GM18951 (cell line): ENCODE results near the gene CACNB2.

Source experiments
- POLR2A ChIP-seq: IDR thresholded peaks from 4 replicates; pipeline ENCODE4 v1.6.1; 2011; ENCODE audit warnings: mild to moderate bottlenecking; ENCODE audit not compliant: insufficient read length, insufficient read depth; ENCODE audit errors: extremely low read depth
- in situ Hi-C: fragments of 300-500 bp; cut with MboI; formaldehyde crosslinking; loops from one replicate; pipeline ENCODE4 v1.12.0; 2022; ENCODE audit warnings: low sequenced_read_pairs, mixed read lengths, inconsistent platforms; ENCODE audit not compliant: unreplicated experiment

CACNB2 gene

DNA sequence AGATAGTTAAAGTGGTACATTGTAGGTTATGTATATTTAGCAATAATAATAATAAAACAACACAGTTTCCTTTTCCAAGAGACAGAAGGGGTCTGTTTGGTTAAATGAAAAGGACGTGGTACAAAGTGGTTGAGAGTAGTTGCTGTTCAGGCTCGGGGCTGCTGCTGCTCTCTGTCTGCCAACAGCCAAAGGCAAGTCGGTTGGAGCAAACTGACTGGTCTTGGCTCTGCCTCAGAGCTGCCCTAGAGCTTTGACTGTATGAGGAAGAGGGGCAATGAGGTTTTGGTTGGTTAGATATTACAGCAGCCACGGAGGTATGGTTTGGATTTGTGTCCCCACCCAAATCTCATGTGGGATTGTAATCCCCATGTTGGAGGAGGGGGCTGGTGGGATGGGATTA, 95.3 kb downstream of the CACNB2 start:
- TF ChIP-seq POLR2A: no peak
- in situ Hi-C loops: no loop called here

DNA sequence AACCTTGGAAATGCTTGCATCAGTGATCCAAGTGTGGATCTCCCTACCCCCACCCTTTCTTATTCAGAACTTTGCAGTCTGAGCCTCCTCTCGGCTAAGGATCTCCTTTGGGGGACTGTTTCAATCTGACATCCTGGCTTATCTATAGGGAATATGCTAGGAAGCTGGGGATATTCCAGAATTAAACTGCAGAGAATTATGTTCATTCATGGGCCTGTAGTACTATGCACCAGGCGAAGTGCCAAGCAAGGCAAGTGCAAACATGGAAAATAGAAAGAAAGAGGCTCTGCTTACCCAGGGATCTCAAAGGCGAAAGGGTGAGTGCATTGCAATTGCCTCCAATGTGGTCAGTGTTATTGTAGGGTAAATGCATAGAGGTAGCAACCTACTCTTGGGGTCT, 96.5 kb downstream of the CACNB2 start:
- in situ Hi-C loops: no loop called here
- no peak for TF ChIP-seq POLR2A

GRCh38 chr10:18238870-18239485, 98.8 kb downstream of the CACNB2 start:
- TF ChIP-seq POLR2A: no peak
- in situ Hi-C loops: no loop called here

DNA sequence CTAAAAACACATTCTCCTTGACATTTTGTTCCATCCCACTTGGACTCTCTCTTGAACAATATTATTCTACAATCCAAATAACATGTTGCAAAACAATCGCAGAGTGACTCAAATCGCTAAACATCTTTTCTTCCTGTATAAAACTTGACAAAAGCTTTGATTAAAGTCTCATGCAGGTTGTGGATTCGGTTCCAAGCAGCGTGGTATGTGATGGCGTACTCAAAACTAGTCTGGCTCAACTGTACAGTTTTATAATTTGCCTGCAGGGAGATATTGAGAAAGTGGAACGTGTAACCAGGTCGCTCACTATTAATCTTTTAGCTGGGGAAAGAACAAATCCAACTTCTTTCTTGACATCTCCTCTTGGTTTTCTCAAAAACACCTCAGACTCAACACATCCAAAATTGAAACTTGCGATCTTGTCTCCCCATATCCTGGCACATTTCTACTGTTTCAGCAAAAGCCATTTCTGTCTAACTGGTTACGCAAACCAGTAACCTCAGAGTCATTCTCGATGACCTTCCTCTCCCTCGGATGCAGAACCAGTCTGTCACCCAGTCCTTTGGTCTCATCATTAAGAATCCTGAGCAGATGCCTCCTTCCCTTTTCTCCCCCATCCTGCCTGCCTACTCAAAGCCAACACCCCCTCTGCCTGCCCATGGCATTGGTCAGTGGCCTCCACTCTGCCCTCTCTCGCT, 100.1 kb downstream of the CACNB2 start:
- in situ Hi-C loops: no loop called here
- no peak for TF ChIP-seq POLR2A

DNA sequence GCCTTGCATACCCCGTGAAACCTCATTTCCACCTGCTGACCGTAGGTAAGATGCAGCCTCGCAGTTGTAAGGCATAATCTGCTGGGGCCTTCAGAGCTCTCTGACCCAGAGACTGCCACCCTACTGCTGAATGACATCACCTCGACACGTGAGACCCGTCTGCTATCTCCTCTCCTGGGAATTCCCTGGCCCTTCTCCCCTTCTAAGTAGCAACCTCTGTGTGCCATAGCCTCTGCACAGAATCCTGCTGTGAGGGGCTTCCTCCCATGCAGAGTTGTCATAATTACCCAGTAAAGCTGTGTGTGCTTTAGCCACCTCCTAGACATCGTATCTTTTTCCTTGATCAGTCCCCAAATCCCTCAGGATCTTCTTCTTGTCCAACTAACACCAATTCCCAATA, 106.7 kb downstream of the CACNB2 start:
- in situ Hi-C loops: no loop called here
- TF ChIP-seq POLR2A: no peak

GRCh38 chr10:18252086-18252485, 111.9 kb downstream of the CACNB2 start:
- in situ Hi-C loops: no loop called here
- TF ChIP-seq POLR2A: no peak

DNA sequence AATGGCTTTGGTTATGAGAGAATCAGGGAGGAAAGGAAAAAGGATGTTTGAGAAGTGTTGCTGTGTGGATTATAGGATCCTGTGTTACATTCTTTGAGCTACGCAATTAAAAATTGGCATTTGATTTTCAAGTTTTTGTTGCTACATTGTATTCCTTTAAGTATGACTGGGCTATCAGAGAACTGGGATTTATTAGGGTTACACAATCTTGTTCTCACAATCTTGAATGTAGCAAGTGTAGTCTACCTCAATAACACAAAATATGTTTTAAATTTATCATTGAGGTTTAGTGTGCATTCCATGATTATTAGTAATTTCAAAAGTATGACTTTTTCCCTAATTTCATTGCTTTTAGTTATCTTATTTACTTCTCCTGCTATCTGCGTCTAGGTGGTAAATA, 113.9 kb downstream of the CACNB2 start:
- in situ Hi-C loops: no loop called here

GRCh38 chr10:18254692-18255091, 114.5 kb downstream of the CACNB2 start:
- in situ Hi-C loops: no loop called here
- TF ChIP-seq POLR2A: no peak

More for the DNA sequence above, 113.9 kb downstream of the CACNB2 start:
- no peak for TF ChIP-seq POLR2A

- in situ Hi-C loops: no loop called here
- no peak for TF ChIP-seq POLR2A
These were observed 120.2 kb downstream of the CACNB2 start for GRCh38 chr10:18260310-18260922.

DNA sequence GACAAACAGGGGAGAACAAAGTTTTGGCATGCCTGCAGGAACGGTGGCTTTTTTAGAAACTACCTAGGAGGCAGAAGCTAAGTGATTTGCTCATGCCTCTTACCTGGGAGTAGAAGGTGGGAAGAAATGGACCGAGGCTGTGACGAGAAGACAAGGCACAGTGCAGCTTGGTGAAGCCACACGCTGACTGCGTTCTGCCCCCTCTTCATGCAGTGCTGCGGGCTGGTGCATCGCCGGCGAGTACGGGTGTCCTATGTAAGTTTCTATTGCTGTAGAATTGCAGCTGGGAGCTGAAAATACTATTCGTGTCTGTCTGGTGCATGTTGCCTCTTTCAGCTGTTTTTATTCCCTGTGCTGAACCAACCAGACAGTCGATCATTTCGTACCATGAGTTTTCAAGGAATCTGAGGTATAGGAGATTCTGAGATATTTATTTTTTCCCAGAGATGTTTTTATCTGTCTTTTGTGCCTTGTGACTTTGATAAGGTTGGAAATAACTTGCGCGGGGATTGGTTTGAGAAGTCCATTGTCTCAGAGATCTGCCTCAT, 120.9 kb downstream of the CACNB2 start:
- TF ChIP-seq POLR2A: no peak
- in situ Hi-C loops: no loop called here

DNA sequence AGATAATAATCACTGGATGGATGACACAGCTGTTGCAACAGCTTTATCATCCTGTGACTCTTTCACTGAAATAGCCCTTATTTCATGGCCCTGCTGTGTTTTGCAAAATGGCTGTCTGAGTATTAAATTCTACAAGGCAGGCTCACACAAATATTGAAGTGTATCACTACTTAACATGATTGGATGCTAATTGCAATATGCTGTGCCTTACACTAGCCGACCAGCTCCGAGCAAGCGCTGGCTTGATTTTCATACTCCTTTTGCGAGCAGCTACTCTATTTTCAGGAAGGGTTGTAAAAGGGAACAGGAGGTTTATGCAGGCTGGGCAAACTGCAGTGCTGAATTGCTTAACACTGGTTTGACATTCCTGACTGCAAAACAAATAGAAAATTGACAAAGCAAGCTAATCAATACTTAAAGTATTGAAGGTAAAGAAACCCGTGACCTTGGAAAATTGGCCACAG, 121.6 kb downstream of the CACNB2 start:
- no peak for TF ChIP-seq POLR2A

DNA sequence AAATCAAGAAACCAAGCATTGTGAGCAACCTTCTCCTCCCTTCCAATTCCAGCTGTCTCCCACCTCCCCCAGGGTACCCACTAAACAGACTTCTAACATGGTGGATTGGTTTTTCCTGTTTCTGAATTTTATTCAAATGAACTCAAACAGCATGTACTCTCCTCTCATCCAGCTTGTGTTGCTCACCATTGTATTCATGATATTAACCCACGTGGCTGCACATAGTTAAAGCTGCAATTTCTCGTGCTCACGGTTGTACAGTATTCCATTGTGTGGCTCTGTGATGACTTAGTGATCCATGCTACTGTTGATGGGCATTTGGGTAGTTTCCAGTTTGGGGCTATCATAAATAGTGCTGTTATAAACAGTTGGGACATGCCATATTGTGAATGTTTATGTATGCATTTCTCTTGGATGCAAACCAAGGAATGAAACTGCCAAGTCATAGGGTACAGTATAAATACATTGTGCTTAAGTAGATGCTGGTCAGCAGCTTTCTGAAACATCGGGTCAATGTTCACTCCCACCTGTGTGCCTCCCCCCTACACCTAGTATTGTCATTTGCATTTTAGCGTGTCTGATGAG, 124.3 kb downstream of the CACNB2 start:
- in situ Hi-C loops: no loop called here
- TF ChIP-seq POLR2A: no peak

More for the DNA sequence above, 121.6 kb downstream of the CACNB2 start:
- in situ Hi-C loops: no loop called here

DNA sequence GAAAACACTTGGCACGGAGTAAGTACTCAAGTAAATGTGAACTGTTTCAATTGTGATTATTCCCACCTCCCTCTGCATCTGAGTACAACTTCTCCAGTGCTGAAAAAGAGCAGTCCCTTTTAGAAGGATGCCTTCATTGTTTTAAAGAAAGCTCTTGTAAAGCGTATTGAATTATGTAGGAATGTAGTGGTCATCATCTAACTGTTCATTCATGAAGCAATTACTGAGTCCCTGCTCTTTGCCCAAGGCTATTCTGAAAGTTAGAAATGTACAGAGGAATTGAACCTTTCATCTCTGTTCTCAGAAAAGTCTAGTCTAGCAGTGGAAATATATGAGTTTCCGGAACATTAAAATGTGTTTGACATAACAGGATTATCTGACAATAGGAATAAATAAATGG, 127.8 kb downstream of the CACNB2 start:
- in situ Hi-C loops: no loop called here
- no peak for TF ChIP-seq POLR2A
